GM23338 (cell line): Measurements from ENCODE around the gene TIAM1. TPM values are rescaled to one million over a fixed set of nuclear protein-coding genes. Genes with fewer than 3 reads are reported as not detected.

ENCODE experiments used
- ATAC-seq: fragments of 200-7000 bp; cut with Tn5 transposase; 3 replicates; pipeline ENCODE4 v1.9.1; 2020
- DNase-seq: peaks from one replicate; pipeline ENCODE4 v3.0.0-alpha.2; 2015; ENCODE audit warnings: low spot score
- H2AFZ ChIP-seq: fragments of 200-600 bp; sonication (generic); 2 replicates; pipeline ENCODE4 v1.8.0; 2016; ENCODE audit warnings: antibody characterized with exemption, mild to moderate bottlenecking, moderate library complexity
- H3F3A ChIP-seq: fragments of 200-600 bp; sonication (generic); replicated peaks from 2 replicates; pipeline ENCODE4 v1.8.0; 2017; ENCODE audit warnings: antibody characterized with exemption, mixed run types, low read depth
- H3K27ac ChIP-seq: fragments of 200-600 bp; sonication (generic); 2 replicates; pipeline ENCODE4 v1.6.1; 2016; ENCODE audit warnings: low read depth
- H3K27me3 ChIP-seq: fragments of 200-600 bp; sonication (generic); 2 replicates; pipeline ENCODE4 v1.8.0; 2016; ENCODE audit warnings: mild to moderate bottlenecking, mixed run types, moderate library complexity; ENCODE audit not compliant: insufficient read depth
- H3K36me3 ChIP-seq: fragments of 200-600 bp; sonication (generic); 2 replicates; pipeline ENCODE4 v1.8.0; 2016; ENCODE audit warnings: mild to moderate bottlenecking; ENCODE audit not compliant: insufficient read depth
- H3K4me1 ChIP-seq: fragments of 200-600 bp; sonication (generic); 2 replicates; pipeline ENCODE4 v1.8.0; 2016; ENCODE audit warnings: mild to moderate bottlenecking, moderate library complexity; ENCODE audit not compliant: insufficient read depth
- H3K4me2 ChIP-seq: fragments of 200-600 bp; sonication (generic); 2 replicates; pipeline ENCODE4 v1.7.1; 2017; ENCODE audit warnings: mixed run types
- H3K4me3 ChIP-seq: fragments of 200-600 bp; sonication (generic); 2 replicates; pipeline ENCODE4 v1.6.1; 2016; ENCODE audit warnings: mixed run types
- H3K79me2 ChIP-seq: fragments of 200-600 bp; sonication (generic); replicated peaks from 2 replicates; pipeline ENCODE4 v1.8.0; 2017; ENCODE audit warnings: mild to moderate bottlenecking; ENCODE audit not compliant: insufficient read depth
- H3K9me2 ChIP-seq: fragments of 200-600 bp; sonication (generic); 2 replicates; pipeline ENCODE4 v1.8.0; 2017; ENCODE audit not compliant: insufficient read depth
- H4K20me1 ChIP-seq: fragments of 200-600 bp; sonication (generic); replicated peaks from 2 replicates; pipeline ENCODE4 v1.8.0; 2017; ENCODE audit warnings: mild to moderate bottlenecking; ENCODE audit not compliant: insufficient read depth
- H3K27ac Mint-ChIP-seq: 2 replicates; pipeline ENCODE4 v1.8.0; 2020; ENCODE audit warnings: inconsistent platforms, mild to moderate bottlenecking, moderate library complexity, mixed read lengths
- H3K27me3 Mint-ChIP-seq: 3 replicates; pipeline ENCODE4 v1.8.0; 2022; ENCODE audit warnings: low read depth, mild to moderate bottlenecking, moderate library complexity, mixed read lengths, inconsistent platforms; ENCODE audit not compliant: insufficient read depth, poor library complexity
- H3K36me3 Mint-ChIP-seq: 3 replicates; pipeline ENCODE4 v1.8.0; 2021; ENCODE audit warnings: low read depth, mild to moderate bottlenecking, inconsistent platforms, moderate library complexity, mixed read lengths
- H3K4me1 Mint-ChIP-seq: 3 replicates; pipeline ENCODE4 v1.8.0; 2020; ENCODE audit warnings: mild to moderate bottlenecking, inconsistent platforms, mixed read lengths
- H3K4me3 Mint-ChIP-seq: 3 replicates; pipeline ENCODE4 v1.8.0; 2021; ENCODE audit warnings: moderate library complexity, mild to moderate bottlenecking, inconsistent platforms, mixed read lengths
- H3K9me3 Mint-ChIP-seq: 3 replicates; pipeline ENCODE4 v1.8.0; 2020; ENCODE audit warnings: moderate library complexity, mild to moderate bottlenecking, inconsistent platforms, mixed read lengths
- CREB1 ChIP-seq: fragments of 250-450 bp; sonication (Bioruptor Pico); IDR thresholded peaks from 2 replicates; pipeline ENCODE4 v1.5.0; 2020; ENCODE audit warnings: low read depth, mild to moderate bottlenecking, moderate library complexity
- EZH2 ChIP-seq: fragments of 200-600 bp; sonication (generic); IDR thresholded peaks from one replicate; pipeline ENCODE4 v1.8.0; 2017; ENCODE audit warnings: antibody characterized with exemption, mild to moderate bottlenecking, low read depth; ENCODE audit not compliant: unreplicated experiment
- EZH2phosphoT487 ChIP-seq: fragments of 200-600 bp; sonication (generic); IDR thresholded peaks from one replicate; pipeline ENCODE4 v1.8.1; 2018; ENCODE audit warnings: antibody characterized with exemption; ENCODE audit not compliant: unreplicated experiment
- POLR2AphosphoS5 ChIP-seq: IDR thresholded peaks from 2 replicates; pipeline ENCODE4 v1.6.1; 2016; ENCODE audit warnings: antibody characterized with exemption, low read depth
- STAT1 ChIP-seq: IDR thresholded peaks from one replicate; pipeline ENCODE4 v1.6.1; 2016; ENCODE audit warnings: antibody characterized with exemption; ENCODE audit not compliant: unreplicated experiment
- ZNF331 ChIP-seq: fragments of 250-450 bp; sonication (Bioruptor Pico); IDR thresholded peaks from 2 replicates; pipeline ENCODE4 v1.5.0; 2020; ENCODE audit warnings: low read depth, mild to moderate bottlenecking, moderate library complexity
- polyA plus RNA-seq: library from polyadenylated mRNA; unstranded; fragments of >200 nt; fragmentation: Nextera tagmentation; extraction: Ambion mirVana; gene quantifications from 2 replicates; pipeline ENCODE4 v1.2.1, GENCODE V29; 2016
- total RNA-seq: library from RNA; depleted of rRNA; stranded (reverse); fragments of >200 nt; shearing (Covaris generic); gene quantifications from 2 replicates; pipeline ENCODE4 v1.2.3, GENCODE V29; 2014
- TF ChIP-seq, protein P1 (sequence below), 2 experiments: fragments of 200-600 bp in 1 of 2; sonication (generic) in 1 of 2; conservative IDR thresholded peaks; 2 replicates each; pipeline versions ENCODE4 v1.5.1 to v1.6.1; 2016 to 2017; ENCODE audit warnings: antibody characterized with exemption in 2 of 2, low read depth in 2 of 2, mild to moderate bottlenecking in 2 of 2, moderate library complexity in 1 of 2
- TF ChIP-seq, protein P2 (sequence below): fragments of 250-450 bp; sonication (Bioruptor Pico); IDR thresholded peaks from 2 replicates; pipeline ENCODE4 v1.5.0; 2020; ENCODE audit warnings: mild to moderate bottlenecking, moderate library complexity
- TF ChIP-seq, protein P3 (sequence below): IDR thresholded peaks from one replicate; pipeline ENCODE4 v1.6.1; 2018; ENCODE audit warnings: antibody characterized with exemption; ENCODE audit not compliant: unreplicated experiment

The TIAM1 gene
- total and polyA plus RNA-seq, 2 experiments from 2014 or later = 18.5 to 20.0 TPM

DNA sequence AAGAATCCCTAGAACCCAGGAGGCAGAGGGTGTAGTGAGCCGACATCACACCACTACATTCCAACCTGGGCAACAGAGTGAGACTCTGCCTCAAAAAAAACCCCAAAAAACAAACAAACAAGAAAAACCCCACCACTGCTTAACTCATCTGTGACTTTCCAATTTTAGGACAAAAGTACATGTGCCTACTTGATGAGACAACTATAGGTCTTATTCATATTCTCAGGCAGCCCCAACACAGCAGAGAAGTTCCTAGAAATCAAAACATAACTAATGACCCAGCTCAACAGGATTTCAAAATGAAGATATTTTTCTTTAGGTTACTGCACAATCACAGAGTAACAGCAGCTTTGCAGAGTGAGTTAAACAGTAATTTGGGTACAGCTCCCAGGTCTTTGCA lies 26.4 kb downstream of the TIAM1 start:
- H3K9me3 Mint-ChIP-seq = no peaks in the 10 kb centered on the region
- H3F3A ChIP-seq = no peaks in the 10 kb centered on the region
- no peaks in the 10 kb centered on the region for H3K27me3 ChIP-seq
- H3K27ac Mint-ChIP-seq = no peak overlapping the region
- DNase-seq (no peak), ATAC-seq (no peak)
- no peak overlapping the region for H3K27ac ChIP-seq
- no peaks in the 10 kb centered on the region for H4K20me1 ChIP-seq
- H2AFZ ChIP-seq = no peak overlapping the region
- H3K4me3 Mint-ChIP-seq = no peak overlapping the region
- TF ChIP-seq, protein P1, sequence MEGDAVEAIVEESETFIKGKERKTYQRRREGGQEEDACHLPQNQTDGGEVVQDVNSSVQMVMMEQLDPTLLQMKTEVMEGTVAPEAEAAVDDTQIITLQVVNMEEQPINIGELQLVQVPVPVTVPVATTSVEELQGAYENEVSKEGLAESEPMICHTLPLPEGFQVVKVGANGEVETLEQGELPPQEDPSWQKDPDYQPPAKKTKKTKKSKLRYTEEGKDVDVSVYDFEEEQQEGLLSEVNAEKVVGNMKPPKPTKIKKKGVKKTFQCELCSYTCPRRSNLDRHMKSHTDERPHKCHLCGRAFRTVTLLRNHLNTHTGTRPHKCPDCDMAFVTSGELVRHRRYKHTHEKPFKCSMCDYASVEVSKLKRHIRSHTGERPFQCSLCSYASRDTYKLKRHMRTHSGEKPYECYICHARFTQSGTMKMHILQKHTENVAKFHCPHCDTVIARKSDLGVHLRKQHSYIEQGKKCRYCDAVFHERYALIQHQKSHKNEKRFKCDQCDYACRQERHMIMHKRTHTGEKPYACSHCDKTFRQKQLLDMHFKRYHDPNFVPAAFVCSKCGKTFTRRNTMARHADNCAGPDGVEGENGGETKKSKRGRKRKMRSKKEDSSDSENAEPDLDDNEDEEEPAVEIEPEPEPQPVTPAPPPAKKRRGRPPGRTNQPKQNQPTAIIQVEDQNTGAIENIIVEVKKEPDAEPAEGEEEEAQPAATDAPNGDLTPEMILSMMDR (conservative IDR thresholded peaks at IDR 0.05; ENCODE audit: low read depth in 2 of 2) = no peak
- TF ChIP-seq STAT1 (no peak), CREB1 (CRISPR knock-in tag) (no peak), EZH2 (no peak), POLR2AphosphoS5 (no peak), EZH2phosphoT487 (no peak), ZNF331 (CRISPR knock-in tag) (no peak)
- TF ChIP-seq, protein P2, sequence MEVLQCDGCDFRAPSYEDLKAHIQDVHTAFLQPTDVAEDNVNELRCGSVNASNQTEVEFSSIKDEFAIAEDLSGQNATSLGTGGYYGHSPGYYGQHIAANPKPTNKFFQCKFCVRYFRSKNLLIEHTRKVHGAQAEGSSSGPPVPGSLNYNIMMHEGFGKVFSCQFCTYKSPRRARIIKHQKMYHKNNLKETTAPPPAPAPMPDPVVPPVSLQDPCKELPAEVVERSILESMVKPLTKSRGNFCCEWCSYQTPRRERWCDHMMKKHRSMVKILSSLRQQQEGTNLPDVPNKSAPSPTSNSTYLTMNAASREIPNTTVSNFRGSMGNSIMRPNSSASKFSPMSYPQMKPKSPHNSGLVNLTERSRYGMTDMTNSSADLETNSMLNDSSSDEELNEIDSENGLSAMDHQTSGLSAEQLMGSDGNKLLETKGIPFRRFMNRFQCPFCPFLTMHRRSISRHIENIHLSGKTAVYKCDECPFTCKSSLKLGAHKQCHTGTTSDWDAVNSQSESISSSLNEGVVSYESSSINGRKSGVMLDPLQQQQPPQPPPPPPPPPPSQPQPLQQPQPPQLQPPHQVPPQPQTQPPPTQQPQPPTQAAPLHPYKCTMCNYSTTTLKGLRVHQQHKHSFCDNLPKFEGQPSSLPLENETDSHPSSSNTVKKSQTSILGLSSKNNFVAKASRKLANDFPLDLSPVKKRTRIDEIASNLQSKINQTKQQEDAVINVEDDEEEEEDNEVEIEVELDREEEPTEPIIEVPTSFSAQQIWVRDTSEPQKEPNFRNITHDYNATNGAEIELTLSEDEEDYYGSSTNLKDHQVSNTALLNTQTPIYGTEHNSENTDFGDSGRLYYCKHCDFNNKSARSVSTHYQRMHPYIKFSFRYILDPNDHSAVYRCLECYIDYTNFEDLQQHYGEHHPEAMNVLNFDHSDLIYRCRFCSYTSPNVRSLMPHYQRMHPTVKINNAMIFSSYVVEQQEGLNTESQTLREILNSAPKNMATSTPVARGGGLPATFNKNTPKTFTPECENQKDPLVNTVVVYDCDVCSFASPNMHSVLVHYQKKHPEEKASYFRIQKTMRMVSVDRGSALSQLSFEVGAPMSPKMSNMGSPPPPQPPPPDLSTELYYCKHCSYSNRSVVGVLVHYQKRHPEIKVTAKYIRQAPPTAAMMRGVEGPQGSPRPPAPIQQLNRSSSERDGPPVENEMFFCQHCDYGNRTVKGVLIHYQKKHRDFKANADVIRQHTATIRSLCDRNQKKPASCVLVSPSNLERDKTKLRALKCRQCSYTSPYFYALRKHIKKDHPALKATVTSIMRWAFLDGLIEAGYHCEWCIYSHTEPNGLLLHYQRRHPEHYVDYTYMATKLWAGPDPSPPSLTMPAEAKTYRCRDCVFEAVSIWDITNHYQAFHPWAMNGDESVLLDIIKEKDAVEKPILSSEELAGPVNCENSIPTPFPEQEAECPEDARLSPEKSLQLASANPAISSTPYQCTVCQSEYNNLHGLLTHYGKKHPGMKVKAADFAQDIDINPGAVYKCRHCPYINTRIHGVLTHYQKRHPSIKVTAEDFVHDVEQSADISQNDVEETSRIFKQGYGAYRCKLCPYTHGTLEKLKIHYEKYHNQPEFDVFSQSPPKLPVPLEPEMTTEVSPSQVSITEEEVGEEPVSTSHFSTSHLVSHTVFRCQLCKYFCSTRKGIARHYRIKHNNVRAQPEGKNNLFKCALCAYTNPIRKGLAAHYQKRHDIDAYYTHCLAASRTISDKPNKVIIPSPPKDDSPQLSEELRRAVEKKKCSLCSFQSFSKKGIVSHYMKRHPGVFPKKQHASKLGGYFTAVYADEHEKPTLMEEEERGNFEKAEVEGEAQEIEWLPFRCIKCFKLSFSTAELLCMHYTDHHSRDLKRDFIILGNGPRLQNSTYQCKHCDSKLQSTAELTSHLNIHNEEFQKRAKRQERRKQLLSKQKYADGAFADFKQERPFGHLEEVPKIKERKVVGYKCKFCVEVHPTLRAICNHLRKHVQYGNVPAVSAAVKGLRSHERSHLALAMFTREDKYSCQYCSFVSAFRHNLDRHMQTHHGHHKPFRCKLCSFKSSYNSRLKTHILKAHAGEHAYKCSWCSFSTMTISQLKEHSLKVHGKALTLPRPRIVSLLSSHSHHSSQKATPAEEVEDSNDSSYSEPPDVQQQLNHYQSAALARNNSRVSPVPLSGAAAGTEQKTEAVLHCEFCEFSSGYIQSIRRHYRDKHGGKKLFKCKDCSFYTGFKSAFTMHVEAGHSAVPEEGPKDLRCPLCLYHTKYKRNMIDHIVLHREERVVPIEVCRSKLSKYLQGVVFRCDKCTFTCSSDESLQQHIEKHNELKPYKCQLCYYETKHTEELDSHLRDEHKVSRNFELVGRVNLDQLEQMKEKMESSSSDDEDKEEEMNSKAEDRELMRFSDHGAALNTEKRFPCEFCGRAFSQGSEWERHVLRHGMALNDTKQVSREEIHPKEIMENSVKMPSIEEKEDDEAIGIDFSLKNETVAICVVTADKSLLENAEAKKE = no peak
- TF ChIP-seq, protein P3, sequence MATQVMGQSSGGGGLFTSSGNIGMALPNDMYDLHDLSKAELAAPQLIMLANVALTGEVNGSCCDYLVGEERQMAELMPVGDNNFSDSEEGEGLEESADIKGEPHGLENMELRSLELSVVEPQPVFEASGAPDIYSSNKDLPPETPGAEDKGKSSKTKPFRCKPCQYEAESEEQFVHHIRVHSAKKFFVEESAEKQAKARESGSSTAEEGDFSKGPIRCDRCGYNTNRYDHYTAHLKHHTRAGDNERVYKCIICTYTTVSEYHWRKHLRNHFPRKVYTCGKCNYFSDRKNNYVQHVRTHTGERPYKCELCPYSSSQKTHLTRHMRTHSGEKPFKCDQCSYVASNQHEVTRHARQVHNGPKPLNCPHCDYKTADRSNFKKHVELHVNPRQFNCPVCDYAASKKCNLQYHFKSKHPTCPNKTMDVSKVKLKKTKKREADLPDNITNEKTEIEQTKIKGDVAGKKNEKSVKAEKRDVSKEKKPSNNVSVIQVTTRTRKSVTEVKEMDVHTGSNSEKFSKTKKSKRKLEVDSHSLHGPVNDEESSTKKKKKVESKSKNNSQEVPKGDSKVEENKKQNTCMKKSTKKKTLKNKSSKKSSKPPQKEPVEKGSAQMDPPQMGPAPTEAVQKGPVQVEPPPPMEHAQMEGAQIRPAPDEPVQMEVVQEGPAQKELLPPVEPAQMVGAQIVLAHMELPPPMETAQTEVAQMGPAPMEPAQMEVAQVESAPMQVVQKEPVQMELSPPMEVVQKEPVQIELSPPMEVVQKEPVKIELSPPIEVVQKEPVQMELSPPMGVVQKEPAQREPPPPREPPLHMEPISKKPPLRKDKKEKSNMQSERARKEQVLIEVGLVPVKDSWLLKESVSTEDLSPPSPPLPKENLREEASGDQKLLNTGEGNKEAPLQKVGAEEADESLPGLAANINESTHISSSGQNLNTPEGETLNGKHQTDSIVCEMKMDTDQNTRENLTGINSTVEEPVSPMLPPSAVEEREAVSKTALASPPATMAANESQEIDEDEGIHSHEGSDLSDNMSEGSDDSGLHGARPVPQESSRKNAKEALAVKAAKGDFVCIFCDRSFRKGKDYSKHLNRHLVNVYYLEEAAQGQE = no peak
- no peaks in the 10 kb centered on the region for H3K4me1 ChIP-seq
- no peak overlapping the region for H3K4me2 ChIP-seq
- H3K9me2 ChIP-seq = no peaks in the 10 kb centered on the region
- H3K36me3 Mint-ChIP-seq = no peaks in the 10 kb centered on the region; the same call in 2 of the 3 replicates
- peaks cover 5% of the 10 kb centered on the region for H3K27me3 Mint-ChIP-seq
- H3K4me1 Mint-ChIP-seq = peaks cover 7% of the 10 kb centered on the region; the same call in 2 of the 3 replicates
- H3K36me3 ChIP-seq = no peaks in the 10 kb centered on the region
- H3K4me3 ChIP-seq = no peak overlapping the region
- H3K79me2 ChIP-seq = no peaks in the 10 kb centered on the region
